HPDE6-E6E7 (cell line): ENCODE results near the gene VPS39.

Experiments used
- DNase-seq: peaks from one replicate; pipeline ENCODE4 v3.0.0; 2011; ENCODE audit warnings: missing footprints; ENCODE audit errors: extremely low spot score

VPS39 gene

DNA sequence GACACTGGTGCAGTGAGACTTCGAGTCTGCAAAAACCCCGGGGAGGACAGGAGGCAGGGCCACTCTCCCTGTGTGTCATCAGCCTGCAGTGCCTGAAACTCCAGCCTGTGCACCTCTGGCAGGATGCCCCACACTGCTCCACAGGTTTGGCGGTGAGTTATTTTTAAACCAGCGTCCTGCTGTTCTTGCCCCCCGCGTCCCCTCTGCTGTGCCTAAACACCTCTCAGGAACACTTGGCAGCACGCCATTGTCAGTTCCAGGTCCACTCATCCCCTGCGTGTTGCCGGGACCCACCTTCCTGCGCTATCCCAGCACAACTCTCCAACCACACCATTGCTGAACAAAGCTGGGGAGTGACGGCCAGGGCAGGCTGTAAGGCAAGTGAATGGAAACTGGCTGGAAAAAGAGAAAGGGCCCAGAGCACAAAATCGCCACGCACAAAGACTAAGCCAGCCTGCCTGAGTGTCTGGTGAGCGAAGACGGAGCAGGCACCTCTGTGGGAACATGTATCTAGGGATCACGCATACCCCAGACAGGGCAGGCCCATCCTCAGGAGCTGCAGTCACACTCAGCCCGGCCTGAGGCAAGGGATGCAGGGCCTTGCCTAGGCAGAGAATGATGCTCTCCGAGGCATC is 48.6 kb downstream of the VPS39 start:
- no peak for DNase-seq

DNA sequence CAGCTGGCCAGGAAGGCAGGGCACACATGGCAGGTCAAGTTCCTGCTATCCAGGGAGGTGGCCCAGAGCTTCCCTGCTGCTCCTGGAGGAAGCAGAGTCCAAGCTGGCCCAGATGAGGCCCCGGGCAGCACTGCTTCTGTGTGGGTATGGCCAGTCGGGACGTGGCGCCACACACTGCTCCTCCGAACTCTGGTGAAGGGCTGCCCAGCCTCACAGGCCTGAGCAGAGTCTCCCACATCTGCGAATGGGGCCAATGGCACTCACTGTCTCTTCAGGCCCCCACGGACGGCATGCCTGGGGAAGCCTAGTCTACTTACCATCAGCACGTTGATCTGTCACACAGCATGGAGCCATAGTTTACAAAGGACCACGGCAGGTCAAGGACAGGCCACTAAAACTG is 49.2 kb downstream of the VPS39 start:
- DNase-seq = no peak

DNA sequence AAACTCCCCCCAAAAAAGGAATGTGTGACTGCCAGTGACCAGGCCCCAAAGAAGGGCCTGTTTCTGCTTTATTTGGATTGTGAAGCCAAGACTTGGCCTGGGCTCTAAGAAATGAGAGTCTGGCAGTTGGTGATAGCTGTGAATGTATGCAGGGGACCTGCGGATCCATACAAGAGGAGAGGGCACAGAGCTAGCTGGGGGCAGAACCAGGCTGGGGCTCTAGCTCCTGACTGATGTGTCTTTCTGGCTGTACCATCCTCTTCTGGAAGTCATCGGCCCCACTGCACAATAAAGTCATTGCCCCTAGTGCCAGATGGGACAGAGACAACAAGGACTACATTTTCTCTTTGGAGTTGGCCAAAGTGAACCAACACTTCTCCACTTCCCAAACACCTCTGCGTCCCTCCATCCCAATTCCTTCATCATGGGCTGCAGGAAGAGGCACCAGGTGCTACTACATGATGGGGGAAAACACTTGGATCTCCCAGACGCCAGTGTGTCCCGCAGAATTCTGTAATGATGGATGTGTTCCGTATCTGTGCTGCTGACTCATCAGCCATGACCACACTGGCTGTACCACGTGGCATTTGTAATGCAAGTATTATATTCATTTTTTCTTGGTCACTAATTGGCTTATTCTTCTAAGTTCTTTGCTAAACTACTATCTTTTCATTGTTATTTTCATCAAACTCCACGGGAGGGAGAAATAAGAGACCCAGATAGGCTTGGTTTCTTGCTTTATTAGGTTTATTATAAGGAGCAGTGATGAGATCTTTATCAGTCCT is 49.9 kb downstream of the VPS39 start:
- peak; percentile 75 for DNase-seq

DNA sequence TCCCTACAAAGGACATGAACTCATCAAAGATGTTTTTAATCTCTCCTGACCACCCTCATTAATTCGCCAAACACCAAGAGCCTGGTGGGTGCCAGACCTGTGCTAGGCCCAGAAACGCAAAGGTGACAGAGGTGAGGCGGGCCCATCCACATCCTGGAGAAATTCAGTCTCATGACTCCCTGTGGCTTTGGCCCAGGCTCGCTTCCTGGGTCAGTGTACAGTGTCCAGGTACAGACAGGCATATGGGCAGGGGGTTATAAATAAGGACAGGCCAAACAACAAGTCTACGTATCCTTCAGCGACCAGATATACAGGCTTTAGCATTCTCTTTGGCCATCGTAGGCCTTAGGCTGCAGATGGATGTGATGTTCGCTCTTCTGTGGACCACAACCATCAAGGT is 50.7 kb downstream of the VPS39 start:
- no peak for DNase-seq

DNA sequence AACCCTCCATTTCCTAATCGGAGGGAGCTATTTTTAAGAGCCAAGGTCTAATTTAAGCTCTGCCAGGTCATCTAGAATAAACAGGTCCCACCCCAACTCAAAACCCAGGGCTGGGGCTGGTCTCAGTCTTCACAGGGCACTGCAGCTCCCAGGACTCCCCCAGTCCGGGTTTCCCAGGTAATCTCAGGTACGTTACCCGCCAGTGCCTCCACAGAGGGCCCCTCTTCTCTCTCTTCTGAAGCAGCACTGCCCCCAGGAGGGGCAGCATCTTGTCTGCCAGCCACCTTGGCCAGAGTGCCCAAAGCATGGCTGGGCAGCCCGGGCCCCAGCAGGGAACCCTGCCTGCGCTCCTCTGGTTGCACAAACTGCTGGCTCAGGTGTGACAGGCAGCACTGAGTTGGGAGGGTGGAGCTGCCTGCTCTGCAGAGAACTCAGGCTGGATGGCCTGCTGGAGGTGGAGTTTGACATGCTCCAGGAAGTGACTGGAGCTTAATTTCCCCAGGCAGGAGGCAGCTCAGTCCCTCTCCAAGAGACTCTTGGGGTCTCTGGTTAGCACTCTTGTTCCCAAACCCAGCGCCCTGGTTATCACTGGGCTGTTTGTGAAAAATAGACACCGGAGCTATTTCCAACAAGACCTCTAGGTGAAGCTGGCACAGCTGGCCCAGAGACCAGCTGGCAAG is 51.7 kb downstream of the VPS39 start, which contains the start of gene PLA2G4F:
Gene PLA2G4F, minus strand, starts transcription at position 394 of the 680 bp plus-strand sequence. Its CDS starts 87 bp downstream, at position 307.
- DNase-seq = peak; percentile 53

DNA sequence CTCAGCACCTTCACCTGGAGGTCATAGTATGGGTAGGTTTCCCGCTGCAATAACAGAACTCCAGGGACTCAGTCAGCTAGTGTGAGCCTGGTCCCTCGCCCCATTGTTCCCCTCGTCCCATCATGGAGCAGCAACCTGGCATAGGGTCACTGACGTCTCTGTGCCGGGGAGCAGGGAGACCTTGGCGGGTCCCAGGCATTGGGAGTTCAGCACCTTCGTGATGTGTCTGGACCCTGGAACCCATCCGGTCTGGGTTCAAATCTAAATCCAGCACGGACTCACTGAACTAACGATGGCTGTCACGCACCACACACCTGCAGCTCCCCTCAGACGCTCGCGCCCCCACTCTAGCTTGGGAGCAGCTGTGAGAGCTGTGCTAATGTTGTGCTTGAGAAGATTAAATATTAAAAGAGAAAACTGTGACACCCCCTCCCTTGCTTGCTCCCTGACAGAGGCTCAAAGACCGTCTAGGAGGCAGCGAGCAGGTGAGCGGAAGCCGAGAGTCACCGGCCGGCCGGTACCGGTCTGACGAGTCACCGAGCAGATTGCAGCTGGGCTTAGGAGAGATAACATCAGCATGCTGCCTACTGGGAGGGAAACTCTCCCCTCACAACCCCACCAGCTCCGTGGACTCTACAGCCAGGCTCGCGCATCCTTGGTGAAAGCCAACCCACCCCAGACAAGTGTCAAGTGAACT is 52.4 kb downstream of the VPS39 start:
- peak; percentile 57 for DNase-seq

DNA sequence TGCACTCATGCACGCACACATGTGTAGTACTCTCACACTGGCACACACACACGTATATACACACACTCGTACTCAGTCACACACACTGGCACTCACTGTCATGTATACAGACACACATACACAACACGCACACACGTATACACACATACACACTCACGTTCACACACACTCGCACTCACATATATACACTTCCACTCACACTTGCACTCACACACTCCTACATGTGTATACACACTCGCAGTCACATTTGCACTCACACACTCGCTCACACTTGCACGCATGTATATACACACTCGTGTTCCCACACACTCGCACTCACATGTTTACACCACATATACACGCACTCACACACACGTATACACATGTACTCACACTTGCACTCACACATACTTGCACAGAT is 53.1 kb downstream of the VPS39 start:
- no peak for DNase-seq

DNA sequence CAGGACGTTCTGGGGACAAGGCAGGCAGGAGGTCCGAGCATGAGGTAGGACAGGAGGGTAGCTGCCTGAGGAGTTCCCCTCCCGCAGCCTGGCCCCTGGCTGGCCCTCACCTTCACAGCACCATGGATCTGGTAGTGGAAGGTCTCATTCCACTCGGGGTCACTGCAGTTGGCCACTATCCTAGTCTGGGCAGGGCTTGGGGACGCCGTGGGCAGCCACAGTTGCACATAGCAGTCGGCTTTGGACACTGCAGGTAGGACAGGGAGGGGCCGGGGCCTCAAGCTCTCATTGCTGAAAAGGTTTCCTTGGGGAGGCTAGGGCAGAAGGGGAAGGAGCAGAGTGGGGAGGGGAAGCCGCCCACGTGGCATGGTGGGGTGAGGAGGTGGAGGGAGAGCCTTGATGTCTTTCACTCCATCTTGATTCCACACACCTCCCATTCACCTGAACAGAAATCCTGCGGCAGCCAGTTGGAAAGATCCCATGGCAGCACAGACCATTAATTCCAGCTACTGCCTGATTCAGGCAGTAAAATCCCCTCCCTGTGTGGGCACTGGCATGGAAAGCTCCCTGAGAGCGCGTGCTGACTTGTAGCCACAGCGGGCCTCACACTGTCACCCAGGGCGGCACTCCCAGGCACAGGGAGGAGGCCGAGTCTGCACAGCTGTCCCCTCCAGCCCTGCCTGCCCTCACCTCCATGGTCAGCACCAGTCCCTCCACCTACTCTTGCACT is 53.7 kb downstream of the VPS39 start:
- peak; percentile 36 for DNase-seq

DNA sequence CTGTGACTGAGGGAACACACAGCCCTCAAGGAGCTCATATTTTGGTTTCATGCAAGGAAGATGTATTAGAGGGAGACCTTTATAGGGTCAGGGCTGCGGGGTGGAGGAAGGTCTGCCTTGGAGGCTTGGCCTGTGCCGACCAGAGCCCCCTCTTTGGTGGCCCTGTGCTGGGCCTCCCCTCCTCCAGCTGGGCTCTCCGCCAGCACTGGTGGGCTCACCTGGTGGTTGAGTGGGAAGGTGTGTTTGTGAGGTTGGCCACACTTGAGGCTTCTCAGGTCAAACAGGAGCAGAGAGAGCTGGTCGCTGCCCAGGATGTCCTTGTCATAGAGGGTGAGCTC is 54.3 kb downstream of the VPS39 start:
- DNase-seq = no peak

DNA sequence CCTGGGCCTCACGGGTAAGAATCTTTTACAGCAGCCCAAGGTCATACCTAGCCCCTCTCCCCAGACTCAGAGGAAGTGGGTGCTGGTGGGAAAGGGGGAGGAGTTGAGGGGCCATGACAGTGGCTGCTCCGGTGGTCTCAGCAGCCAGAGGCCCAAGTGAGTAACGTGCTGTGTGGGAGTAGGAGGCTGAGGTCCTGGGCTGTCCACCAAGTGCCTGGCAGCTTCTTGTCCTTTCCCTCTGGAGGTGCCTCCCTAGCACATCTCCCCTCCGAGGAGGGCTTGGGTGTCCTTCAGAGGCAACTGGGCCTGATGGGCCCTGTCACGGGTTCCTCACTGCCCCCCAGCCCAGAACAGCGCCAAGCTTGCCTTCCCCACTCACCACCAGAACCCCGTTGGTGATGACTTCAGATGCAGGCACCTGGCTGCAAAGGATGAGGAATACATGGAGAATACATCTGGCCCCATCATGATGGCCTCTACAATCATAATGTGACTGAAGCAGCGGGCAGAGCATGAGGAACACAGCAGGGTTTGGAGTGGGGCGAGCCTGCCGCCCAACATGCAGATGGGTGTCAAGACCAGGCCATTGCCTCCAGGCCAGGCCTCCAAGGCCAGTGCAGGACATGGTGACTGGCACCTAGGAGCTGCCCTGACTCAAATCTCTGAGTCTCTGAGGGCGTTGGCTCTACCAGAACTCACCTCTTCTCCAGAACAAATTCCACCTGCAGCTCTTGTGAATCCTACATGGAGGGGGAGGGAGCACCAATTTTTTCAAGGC is 55.0 kb downstream of the VPS39 start:
- no peak for DNase-seq

DNA sequence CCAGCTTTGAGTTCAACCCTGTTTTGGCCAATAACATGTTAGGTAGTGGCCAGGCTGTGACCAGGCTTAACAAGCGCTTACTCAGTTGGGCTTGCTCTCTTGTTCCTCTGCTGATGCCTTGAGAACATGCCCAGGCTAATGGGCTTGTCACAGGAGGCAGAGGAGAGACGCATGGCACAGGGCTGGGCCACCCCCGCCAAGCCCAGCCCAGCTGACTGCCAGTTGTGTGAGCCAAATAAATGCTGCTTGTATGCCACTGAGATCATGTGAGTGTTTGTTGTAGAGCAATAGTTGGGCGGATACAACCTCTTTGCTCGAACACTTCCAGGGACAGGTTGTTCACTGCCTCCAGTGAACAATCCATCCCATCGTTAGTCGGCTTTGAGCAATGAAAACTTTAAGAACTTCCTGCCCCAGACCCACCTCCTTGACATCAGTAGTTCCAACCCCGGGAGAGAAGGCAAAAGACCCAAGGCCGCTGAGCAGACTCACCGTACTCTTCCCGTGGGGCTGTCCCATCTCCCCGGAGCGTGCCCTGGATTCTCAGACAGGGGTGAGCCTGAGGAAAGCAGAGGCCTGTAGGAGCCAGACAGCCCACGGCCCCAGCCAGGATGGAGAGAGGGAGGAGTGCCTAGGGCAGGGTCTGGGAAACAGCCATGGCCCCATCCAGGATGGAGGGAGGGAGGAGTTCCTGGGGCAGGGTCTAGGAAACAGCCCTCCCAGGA is 55.7 kb downstream of the VPS39 start:
- DNase-seq = peak; percentile 29

DNA sequence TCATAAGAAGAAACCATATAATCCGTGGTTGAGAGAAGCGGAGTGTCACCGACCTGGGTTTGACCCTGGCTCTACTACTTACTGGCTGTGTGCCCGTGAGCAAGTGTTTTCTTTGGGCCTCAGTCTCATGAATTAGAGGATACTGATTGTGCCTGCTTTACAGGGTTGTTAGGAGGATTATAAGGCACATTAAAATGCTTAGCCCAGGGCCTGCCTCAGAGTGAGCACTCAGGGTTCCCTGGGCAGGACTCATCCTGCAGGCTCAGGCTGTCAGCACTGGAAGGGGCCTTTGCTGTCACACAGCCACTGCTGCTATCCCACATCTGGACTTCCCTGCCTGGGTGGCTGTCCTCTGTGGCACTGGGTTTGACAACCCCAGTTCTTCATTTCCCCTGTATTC is 56.4 kb downstream of the VPS39 start:
- no peak for DNase-seq

DNA sequence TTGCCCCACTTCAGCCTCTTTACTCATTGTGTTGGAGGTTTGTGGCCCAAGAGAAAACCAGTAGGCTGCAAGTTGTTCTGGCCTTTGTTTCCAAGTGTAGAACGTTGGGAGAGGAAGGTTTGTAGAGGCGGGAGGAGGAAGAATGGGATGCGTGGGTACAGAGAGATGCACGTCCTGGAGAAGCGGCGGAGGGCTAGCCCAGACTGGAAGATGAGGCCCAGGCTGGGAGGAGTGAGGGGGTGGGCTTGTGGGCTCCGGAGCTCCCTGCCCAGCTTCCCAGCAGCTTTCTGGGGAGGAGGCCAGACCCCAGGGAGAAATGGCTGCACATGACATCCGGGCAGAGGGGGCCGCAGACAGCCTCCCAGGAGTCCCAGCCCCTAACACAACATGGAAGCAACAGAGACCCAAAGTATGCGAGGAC is 57.0 kb downstream of the VPS39 start:
- DNase-seq = no peak

DNA sequence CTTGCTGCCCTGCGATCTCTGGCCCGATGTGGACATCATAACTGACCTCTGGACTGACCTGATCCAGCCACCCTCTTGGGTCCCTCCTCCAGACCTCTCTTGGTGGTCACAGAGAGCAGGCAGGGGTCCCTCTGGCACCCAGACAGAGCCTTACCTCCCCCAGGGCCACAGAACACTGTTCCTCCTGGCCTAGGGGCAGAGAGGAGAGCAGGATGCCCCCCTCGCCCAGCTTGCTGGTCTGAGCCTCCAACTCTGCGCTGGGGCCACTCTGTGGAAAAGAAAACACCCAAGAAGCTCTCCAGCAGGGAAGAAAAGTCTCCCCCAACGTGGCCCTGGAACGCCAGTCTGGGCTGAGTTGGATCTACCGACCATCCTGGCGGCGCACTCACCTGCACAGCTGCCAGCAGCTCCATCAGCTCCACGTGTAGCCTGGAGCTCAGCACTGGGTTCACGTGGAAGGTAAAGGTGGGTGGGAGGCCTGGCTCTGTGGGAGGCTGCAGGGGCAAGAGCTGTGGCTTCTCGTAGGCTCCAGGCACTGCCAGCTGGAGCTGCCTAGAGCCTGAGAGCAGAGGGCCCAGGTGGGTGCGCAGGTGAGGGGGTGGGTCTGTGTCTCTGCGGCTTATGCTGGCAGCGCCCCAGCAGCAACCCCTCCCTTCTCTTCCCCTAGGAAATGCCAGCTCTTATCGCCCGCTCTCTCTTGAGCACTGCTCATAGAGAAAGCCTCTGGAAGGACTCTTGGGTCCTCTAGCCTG is 57.7 kb downstream of the VPS39 start:
- no peak for DNase-seq

DNA sequence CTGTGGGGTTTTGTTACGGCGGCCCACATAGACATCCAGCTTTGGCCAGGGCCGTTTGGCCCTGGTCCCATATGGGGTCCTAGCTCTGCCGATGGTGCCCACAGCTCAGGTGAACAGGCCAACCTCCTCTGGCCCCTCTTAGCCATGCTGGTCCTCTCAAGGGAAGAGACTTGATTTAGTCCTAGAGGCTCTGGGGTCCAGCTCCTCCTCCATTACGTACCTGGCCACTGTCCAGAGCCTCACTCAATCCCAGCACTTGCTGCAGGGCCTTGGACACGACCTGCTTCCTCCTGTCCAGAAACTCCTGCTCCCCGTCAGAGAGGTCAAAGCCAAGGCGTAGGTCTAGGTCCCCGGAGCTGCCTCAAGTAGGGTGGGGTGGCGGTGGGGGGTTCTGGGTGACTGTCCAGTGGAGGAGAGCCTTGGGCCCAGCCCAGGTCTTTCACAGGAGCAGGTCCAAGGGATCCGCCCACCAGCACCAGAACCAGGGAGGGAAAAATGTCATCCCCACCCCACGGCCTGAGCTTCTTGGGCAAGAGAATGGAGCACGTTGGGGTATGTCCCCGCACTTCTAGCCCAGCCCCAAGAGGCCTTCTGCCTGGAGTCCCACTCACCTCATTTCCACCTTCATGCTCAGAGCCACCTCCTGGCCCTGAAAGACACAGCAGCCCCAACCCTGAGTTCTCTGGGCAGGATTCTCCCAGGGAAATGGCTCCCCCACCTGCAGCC is 58.4 kb downstream of the VPS39 start:
- DNase-seq = no peak

DNA sequence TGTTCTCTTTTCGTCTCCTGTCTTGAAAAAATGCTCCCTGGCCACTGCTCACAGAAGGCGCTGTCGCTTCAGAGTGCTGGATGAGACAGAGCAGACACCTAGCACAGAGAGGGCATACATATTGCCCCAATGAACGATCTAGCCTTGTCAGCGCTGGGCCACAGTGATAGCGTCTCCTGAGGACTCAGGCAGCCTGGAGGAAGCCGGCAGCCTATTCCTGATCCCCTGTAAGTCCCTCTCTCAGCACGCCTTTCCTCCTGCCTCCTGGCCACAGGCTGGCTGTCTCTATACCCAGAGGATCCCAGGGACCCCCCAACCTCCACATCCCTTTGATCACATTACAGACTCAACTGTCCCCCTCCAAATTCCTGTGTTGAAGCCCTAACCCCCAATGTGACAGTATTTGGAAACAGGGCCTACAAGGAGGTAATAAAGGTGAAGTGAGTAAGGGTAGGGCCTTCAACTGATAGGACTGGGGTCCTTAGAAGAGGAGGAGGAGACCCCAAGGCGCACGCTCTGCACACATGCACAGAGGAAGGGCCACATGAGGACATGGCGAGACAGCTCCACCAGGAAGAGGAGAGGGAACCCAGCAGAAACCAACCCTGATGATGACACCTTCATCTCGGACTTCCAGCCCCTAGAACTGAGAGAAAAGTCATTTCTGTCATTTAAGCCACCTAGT is 59.2 kb downstream of the VPS39 start:
- no peak for DNase-seq

DNA sequence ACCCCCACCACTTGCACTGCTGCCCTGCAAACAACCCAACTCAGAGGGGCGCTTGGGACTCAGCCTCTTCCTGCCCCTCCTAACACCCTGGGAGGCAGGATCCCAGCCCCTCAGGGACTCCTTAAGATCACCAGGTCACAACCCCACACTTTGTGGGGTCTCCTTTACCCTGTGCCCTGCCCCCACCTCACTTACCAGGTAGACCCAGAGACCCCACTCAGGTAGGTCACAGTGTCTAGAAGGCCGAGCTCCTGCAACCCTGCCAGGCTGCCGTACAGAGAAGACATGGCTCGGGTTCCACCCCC is 60.7 kb downstream of the VPS39 start:
- no peak for DNase-seq
